SK-N-MC (cell line): ENCODE results near the gene PTTG2.

Source experiments
- DNase-seq: peaks from one replicate; pipeline ENCODE4 v3.0.0-alpha.2; 2011; ENCODE audit warnings: low read depth, low spot score
- H3K27ac ChIP-seq: fragments of 200-600 bp; sonication (generic); 2 replicates; pipeline ENCODE4 v1.5.1; 2016; ENCODE audit warnings: mixed run types
- H3K36me3 ChIP-seq: fragments of 200-600 bp; sonication (generic); 2 replicates; pipeline ENCODE4 v1.6.1; 2017; ENCODE audit warnings: antibody characterized with exemption, low read length, mixed read lengths; ENCODE audit not compliant: insufficient read depth
- H3K4me3 ChIP-seq: fragments of 200-600 bp; sonication (generic); 2 replicates; pipeline ENCODE4 v1.5.1; 2016
- H3K9ac ChIP-seq: fragments of 200-600 bp; sonication (generic); 2 replicates; pipeline ENCODE4 v1.8.0; 2017; ENCODE audit warnings: mixed run types, mixed read lengths; ENCODE audit not compliant: insufficient read length
- H3K9me3 ChIP-seq: fragments of 200-600 bp; sonication (generic); 2 replicates; pipeline ENCODE4 v1.6.1; 2017; ENCODE audit warnings: low read depth, mild to moderate bottlenecking, antibody characterized with exemption, low read length, moderate library complexity, mixed read lengths
- EZH2 ChIP-seq: fragments of 200-600 bp; sonication (generic); IDR thresholded peaks from one replicate; pipeline ENCODE4 v1.6.1; 2017; ENCODE audit warnings: antibody characterized with exemption
- FOXP2 ChIP-seq: optimal IDR thresholded peaks from 2 replicates; pipeline ENCODE3; 2011; ENCODE audit warnings: mild to moderate bottlenecking, moderate library complexity; ENCODE audit not compliant: insufficient read depth; ENCODE audit errors: extremely low read length, control extremely low read depth
- POLR2AphosphoS5 ChIP-seq: IDR thresholded peaks from 2 replicates; pipeline ENCODE4 v1.6.1; 2012; ENCODE audit warnings: mild to moderate bottlenecking, low read depth, low read length, borderline replicate concordance

Gene PTTG2

DNA sequence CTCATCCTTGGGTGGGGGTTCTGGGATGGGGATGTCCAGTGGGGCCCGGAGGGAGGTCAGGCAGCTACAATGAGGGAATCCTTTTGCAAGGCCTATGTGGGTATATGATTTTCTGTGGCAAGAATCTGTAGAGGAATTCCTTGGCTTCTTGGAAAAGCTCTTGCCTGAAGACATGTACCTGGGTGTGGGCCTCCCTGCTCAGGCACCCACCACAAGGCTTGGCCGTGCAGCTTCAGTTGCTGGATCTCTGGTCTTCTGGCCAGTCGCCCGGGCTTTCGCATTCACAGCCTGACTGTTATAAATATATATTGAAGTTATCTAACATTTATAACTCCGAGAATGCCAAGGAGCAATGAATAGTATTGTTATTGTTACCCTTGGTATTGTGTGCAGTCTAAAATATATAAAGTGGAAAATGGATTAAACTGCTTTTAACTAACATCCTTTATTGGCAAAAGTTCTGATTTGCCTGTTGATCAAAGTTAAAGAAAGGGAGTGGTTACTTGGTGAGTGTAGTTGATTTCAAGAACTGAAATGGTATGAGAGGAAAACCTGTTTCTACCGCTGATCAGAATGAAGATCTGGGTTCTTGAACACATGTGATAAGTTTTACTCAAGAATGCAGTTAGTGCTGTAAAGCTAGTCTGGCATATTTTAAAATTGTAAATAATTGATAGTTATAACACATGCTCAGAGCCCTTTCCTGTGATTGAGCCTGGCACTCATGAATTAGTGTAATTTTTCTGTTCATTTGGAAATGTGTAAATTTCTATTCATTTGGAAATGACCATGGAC is 36.0 kb downstream of the PTTG2 start:
- no peaks in the 10 kb centered on the region for H3K9me3 ChIP-seq
- H3K36me3 ChIP-seq = no peaks in the 10 kb centered on the region
- no peak overlapping the region for H3K4me3 ChIP-seq
- no peak for DNase-seq
- TF ChIP-seq POLR2AphosphoS5 = no peak
- no peak for TF ChIP-seq FOXP2
- TF ChIP-seq EZH2 = no peak
- H3K27ac ChIP-seq = no peak overlapping the region
- no peak overlapping the region for H3K9ac ChIP-seq

DNA sequence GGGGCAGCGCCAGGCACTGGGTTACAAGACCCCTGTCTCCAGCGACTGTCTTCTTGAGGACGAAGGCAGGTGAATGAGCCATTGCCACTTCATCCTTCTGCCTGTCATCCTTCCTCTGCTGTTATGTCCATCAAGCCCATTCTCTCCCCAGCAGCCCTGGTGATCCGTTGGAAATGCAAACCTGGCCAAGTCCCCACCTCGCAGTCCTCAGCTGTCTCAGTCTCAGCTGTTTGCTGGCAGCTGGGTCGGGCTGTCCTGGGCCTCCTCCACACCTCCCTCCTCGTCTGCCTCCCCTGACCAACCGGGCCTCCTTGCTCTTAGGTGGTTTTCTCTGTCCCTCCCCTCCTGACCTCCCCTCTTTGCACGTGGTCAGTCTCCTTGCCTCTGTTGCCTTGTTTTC is 38.0 kb downstream of the PTTG2 start:
- Histone ChIP-seq H3K4me3 (no peak overlapping the region), H3K9me3 (no peaks in the 10 kb centered on the region), H3K9ac (no peak overlapping the region), H3K27ac (no peak overlapping the region), H3K36me3 (no peaks in the 10 kb centered on the region)
- no peak for TF ChIP-seq FOXP2
- no peak for TF ChIP-seq POLR2AphosphoS5
- no peak for TF ChIP-seq EZH2
- no peak for DNase-seq

DNA sequence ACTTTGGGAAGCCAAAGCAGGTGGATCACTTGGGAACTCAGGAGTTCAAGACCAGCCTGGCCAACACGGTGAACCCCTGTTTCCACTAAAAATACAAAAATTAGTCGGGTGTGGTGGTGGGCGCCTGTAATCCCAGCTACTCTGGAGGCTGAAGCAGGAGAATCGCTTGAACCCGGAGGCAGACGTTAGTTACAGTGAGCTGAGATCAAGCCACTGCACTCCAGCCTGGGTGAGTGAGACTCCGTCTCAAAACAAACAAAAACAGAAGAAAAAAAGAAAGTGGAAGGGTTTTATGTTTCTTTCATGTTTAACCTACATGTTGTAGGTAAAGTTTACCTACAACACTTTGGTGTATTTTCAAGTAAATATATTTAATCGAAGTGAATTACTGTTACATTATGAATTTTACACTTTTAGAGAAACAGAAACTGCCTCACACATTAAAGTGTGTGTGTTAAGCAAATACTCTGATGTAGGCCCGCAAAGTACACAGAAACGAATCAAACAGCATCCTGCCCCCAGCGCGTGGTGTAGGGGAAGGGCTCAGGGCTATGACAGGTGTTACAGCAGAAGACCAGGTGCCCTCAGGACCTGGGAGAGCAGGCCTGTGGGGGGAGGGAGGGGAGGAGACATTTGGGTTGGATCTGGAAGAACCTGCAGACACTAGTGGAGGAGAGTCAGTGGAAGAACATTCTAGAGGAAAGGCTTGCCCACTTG is 39.0 kb downstream of the PTTG2 start:
- DNase-seq = no peak
- Histone ChIP-seq H3K9ac (no peak overlapping the region), H3K9me3 (no peaks in the 10 kb centered on the region), H3K27ac (no peak overlapping the region), H3K4me3 (no peak overlapping the region), H3K36me3 (no peaks in the 10 kb centered on the region)
- TF ChIP-seq EZH2 (no peak), POLR2AphosphoS5 (no peak), FOXP2 (no peak)

DNA sequence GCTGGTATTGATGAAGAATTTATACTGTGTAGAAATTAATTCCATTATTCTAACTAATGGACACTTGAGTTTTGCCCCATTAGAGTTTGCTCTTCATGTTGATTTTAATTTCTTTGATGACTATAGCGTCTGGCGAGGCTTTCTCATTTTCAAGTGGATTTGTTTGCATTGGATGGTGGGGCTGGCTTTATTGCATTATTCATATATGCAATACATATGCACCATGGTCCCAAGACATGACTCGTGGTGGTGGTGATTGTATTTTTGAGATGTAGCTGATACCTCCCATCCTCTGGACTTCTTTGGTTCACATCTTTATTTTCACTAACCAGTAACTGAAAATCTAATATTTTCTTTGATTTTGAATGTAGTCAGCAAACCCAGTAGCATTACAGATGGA is 39.8 kb downstream of the PTTG2 start:
- Histone ChIP-seq H3K27ac (no peak overlapping the region), H3K9me3 (no peaks in the 10 kb centered on the region), H3K36me3 (no peaks in the 10 kb centered on the region), H3K9ac (no peak overlapping the region), H3K4me3 (no peak overlapping the region)
- no peak for DNase-seq
- TF ChIP-seq POLR2AphosphoS5 (no peak), FOXP2 (no peak), EZH2 (no peak)

DNA sequence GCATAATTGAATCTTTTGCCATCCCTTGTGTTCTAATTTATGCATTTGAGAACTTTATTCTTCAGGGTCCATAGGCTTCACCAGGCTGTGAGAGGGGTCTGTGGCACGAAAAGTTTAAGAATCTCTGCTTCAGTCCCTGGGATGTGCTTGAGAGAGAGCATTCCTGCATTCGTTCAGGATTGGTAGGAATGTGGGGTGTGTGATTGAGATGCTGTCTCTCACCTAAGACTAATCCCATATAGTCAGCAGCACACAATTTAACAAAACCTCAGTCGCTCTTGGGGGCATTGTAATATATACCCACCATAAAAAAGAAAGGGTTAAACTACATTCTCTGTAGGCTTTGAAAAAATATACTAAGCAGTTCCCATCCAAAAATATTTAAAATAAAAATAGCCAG is 41.7 kb downstream of the PTTG2 start:
- no peaks in the 10 kb centered on the region for H3K9me3 ChIP-seq
- no peak for DNase-seq
- no peak overlapping the region for H3K27ac ChIP-seq
- no peaks in the 10 kb centered on the region for H3K36me3 ChIP-seq
- H3K4me3 ChIP-seq = no peak overlapping the region
- no peak overlapping the region for H3K9ac ChIP-seq
- TF ChIP-seq EZH2 (no peak), FOXP2 (no peak), POLR2AphosphoS5 (no peak)

DNA sequence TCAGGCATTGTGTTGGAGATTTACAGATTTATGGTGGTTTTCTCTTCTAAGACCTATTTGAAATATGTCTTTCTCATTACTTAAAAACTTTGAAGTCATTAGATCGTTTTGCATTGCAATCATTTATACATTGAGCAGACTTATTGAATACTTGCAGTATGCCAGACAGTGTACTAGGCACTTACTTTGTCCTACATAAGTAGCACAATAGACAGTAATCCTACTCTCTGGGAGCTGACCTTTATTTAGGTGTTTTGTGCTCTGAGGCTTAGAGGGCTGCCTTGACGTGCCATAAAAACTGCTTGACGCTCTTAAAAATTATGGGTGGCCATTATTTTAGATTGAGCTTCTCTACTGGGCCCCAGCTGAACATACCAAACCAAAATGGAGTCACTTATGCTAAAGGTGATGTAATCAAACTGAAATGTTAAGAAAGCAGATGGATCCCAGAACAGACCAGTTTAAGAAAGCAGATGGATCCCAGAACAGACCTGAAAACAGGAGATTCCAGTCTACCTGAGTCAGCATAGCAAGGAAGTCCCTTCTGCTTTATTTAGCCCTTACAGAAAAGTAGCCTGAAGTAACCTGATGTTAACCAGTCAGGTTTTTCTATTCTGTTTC is 42.4 kb downstream of the PTTG2 start:
- no peak overlapping the region for H3K4me3 ChIP-seq
- no peaks in the 10 kb centered on the region for H3K9me3 ChIP-seq
- DNase-seq = no peak
- TF ChIP-seq EZH2 = no peak
- no peak for TF ChIP-seq FOXP2
- TF ChIP-seq POLR2AphosphoS5 = no peak
- H3K27ac ChIP-seq = no peak overlapping the region
- H3K36me3 ChIP-seq = no peaks in the 10 kb centered on the region
- no peak overlapping the region for H3K9ac ChIP-seq

DNA sequence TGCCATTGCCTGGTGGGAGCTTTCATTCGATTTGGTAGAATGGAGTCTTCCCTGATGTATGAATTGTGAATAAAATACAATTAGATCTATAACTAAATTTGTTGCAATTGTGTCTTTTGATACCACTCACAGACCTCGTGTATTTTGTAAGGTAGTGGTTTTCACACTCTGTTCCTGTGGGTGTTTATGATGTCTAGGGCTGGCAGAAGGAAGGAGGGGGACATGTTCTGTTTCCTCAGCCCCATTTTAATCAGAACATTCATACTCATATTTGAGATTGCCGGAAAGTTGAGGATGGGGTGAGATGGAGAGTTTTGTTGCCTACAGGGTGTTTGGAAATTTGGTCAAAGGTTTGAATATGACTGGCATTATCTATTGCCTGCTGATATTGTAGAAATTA is 42.9 kb downstream of the PTTG2 start:
- Histone ChIP-seq H3K9ac (no peak overlapping the region), H3K9me3 (no peaks in the 10 kb centered on the region), H3K4me3 (no peak overlapping the region), H3K27ac (no peak overlapping the region), H3K36me3 (no peaks in the 10 kb centered on the region)
- DNase-seq = no peak
- TF ChIP-seq EZH2 = no peak
- TF ChIP-seq POLR2AphosphoS5 = no peak
- no peak for TF ChIP-seq FOXP2

DNA sequence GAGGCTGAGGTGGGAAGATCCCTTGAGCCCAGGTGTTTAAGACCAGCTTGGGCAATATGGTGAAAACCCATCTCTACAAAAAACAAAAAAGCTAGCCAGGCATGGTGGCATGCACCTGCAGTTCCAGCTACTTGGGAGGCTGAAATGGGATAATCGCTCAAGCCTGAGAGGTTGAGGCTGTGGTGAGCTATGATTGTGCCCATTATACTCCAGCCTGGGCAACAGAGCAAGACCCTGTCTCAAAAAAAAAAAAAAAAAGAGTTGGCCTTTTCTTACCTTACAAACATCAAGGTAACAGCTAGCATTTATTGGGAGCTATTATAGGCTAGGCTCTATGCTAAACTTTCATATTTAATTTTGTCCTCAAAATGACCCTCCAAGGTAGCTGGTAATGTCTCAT is 43.4 kb downstream of the PTTG2 start:
- Histone ChIP-seq H3K4me3 (no peak overlapping the region), H3K36me3 (no peaks in the 10 kb centered on the region), H3K27ac (no peak overlapping the region), H3K9me3 (no peaks in the 10 kb centered on the region), H3K9ac (no peak overlapping the region)
- no peak for DNase-seq
- no peak for TF ChIP-seq FOXP2
- no peak for TF ChIP-seq EZH2
- TF ChIP-seq POLR2AphosphoS5 = no peak
